Measurements from ENCODE around the gene AKR7A2.
"Not testable (repeated sequence)": the region's sequence is repeated elsewhere in the genome, so short reads cannot be mapped to it uniquely, and the experiment has no call there.

AKR7A2 gene

GRCh38 chr1:19258353-19258752, 53.6 kb downstream of the AKR7A2 start:
- Histone ChIP-seq H4K20me1 (ENCODE audit: control insufficient read depth, insufficient read depth, low read depth, low read length) (peaks cover 16% of the 10 kb centered on the region), H3K27me3 (ENCODE audit: control insufficient read depth, low read length) (no peaks in the 10 kb centered on the region), H3K9me2 (replicated peaks; ENCODE audit: control insufficient read depth, low read length) (no peaks in the 10 kb centered on the region), H3F3A (ENCODE audit: control insufficient read depth, insufficient read depth) (no peaks in the 10 kb centered on the region), H3K4me2 (ENCODE audit: low read length) (no peak overlapping the region), H3K36me3 (ENCODE audit: control insufficient read depth, low read length) (peaks cover 76% of the 10 kb centered on the region), H3K4me1 (ENCODE audit: control insufficient read depth, low read length) (peaks cover 6% of the 10 kb centered on the region), H3K27ac (ENCODE audit: low read depth, low read length) (no peak overlapping the region), H3K79me2 (ENCODE audit: control insufficient read depth, low read length) (peaks cover 32% of the 10 kb centered on the region), H3K9me3 (ENCODE audit: control insufficient read depth, insufficient read depth, low read length) (no peaks in the 10 kb centered on the region), H3K4me3 (ENCODE audit: low read length) (no peak overlapping the region)
- TF ChIP-seq, protein P1, sequence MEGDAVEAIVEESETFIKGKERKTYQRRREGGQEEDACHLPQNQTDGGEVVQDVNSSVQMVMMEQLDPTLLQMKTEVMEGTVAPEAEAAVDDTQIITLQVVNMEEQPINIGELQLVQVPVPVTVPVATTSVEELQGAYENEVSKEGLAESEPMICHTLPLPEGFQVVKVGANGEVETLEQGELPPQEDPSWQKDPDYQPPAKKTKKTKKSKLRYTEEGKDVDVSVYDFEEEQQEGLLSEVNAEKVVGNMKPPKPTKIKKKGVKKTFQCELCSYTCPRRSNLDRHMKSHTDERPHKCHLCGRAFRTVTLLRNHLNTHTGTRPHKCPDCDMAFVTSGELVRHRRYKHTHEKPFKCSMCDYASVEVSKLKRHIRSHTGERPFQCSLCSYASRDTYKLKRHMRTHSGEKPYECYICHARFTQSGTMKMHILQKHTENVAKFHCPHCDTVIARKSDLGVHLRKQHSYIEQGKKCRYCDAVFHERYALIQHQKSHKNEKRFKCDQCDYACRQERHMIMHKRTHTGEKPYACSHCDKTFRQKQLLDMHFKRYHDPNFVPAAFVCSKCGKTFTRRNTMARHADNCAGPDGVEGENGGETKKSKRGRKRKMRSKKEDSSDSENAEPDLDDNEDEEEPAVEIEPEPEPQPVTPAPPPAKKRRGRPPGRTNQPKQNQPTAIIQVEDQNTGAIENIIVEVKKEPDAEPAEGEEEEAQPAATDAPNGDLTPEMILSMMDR (IDR thresholded peaks at IDR 0.05; ENCODE audit: low read depth, low read length, poor library complexity, severe bottlenecking) = no peak
- no peak for TF ChIP-seq EZH2phosphoT487 (IDR thresholded peaks at IDR 0.05; ENCODE audit: borderline replicate concordance, low read length)

GRCh38 chr1:19257178-19257914, 54.6 kb downstream of the AKR7A2 start:
- Histone ChIP-seq H3F3A (ENCODE audit: control insufficient read depth, insufficient read depth) (no peaks in the 10 kb centered on the region), H3K27ac (ENCODE audit: low read depth, low read length) (no peak overlapping the region), H3K27me3 (ENCODE audit: control insufficient read depth, low read length) (no peaks in the 10 kb centered on the region), H3K36me3 (ENCODE audit: control insufficient read depth, low read length) (peaks cover 85% of the 10 kb centered on the region), H3K4me3 (ENCODE audit: low read length) (no peak overlapping the region), H3K9me2 (replicated peaks; ENCODE audit: control insufficient read depth, low read length) (no peaks in the 10 kb centered on the region), H3K4me1 (ENCODE audit: control insufficient read depth, low read length) (peaks cover 14% of the 10 kb centered on the region), H3K79me2 (ENCODE audit: control insufficient read depth, low read length) (peaks cover 42% of the 10 kb centered on the region), H3K9me3 (ENCODE audit: control insufficient read depth, insufficient read depth, low read length) (no peaks in the 10 kb centered on the region), H4K20me1 (ENCODE audit: control insufficient read depth, insufficient read depth, low read depth, low read length) (peaks cover 23% of the 10 kb centered on the region), H3K4me2 (ENCODE audit: low read length) (no peak overlapping the region)
- TF ChIP-seq, protein P1 (IDR thresholded peaks at IDR 0.05; ENCODE audit: low read depth, low read length, poor library complexity, severe bottlenecking) = no peak
- TF ChIP-seq EZH2phosphoT487 (IDR thresholded peaks at IDR 0.05; ENCODE audit: borderline replicate concordance, low read length) = no peak

DNA sequence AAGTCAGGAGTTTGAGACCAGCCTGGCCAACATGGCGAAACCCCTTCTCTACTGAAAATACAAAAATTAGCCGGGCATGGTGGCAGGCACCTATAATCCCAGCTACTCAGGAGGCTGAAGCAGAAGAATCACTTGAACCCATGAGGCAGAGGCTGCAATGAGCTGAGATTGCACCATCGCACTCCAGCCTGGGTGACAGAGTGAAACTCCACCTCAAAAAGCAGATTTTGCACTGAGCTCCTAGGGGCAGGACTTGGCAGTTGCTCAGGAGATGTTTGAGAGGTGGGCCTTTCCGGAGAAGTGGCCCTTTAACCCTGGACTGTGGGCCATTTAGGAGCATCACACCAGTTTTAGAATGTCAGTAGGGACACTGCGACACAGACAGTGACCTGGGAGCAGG, 55.6 kb downstream of the AKR7A2 start:
- H3K36me3 ChIP-seq (ENCODE audit: control insufficient read depth, low read length) = peaks cover 95% of the 10 kb centered on the region
- H4K20me1 ChIP-seq (ENCODE audit: control insufficient read depth, insufficient read depth, low read depth, low read length) = peaks cover 23% of the 10 kb centered on the region
- H3K79me2 ChIP-seq (ENCODE audit: control insufficient read depth, low read length) = peaks cover 53% of the 10 kb centered on the region
- H3K27me3 ChIP-seq (ENCODE audit: control insufficient read depth, low read length); H3K9me2 ChIP-seq (replicated peaks; ENCODE audit: control insufficient read depth, low read length); H3K4me2 ChIP-seq (ENCODE audit: low read length); H3K4me3 ChIP-seq (ENCODE audit: low read length); H3F3A ChIP-seq (ENCODE audit: control insufficient read depth, insufficient read depth); H3K9me3 ChIP-seq (ENCODE audit: control insufficient read depth, insufficient read depth, low read length); H3K27ac ChIP-seq (ENCODE audit: low read depth, low read length): not testable (repeated sequence)
- H3K4me1 ChIP-seq (ENCODE audit: control insufficient read depth, low read length) = peaks cover 14% of the 10 kb centered on the region

DNA sequence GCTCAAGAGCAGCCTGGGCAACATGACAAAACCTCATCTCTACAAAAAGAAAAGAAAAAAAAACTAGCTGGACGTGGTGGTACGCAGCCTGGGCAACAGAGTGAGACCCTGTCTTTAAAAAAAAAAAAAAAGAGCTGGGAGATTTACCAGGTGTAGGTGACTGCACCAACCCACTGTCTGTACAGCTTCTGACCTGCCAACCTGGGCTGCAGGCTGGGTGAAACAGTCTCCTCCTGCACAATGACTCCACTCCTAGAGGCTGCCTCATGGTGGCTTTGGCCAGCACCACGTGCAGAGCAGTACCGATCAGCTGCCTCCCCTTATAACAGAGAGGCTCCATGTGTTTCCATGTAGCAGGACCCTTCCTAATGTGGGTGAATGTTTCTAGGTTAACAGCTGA, 56.7 kb downstream of the AKR7A2 start:
- no peaks in the 10 kb centered on the region for H3K9me3 ChIP-seq (ENCODE audit: control insufficient read depth, insufficient read depth, low read length)
- H3K36me3 ChIP-seq (ENCODE audit: control insufficient read depth, low read length) = peaks cover 94% of the 10 kb centered on the region
- H3K27ac ChIP-seq (ENCODE audit: low read depth, low read length) = no peak overlapping the region
- H3K4me3 ChIP-seq (ENCODE audit: low read length) = no peak overlapping the region
- TF ChIP-seq, protein P1 (IDR thresholded peaks at IDR 0.05; ENCODE audit: low read depth, low read length, poor library complexity, severe bottlenecking) = no peak
- TF ChIP-seq EZH2phosphoT487 (IDR thresholded peaks at IDR 0.05; ENCODE audit: borderline replicate concordance, low read length) = no peak
- H3K9me2 ChIP-seq (replicated peaks; ENCODE audit: control insufficient read depth, low read length) = no peaks in the 10 kb centered on the region
- H4K20me1 ChIP-seq (ENCODE audit: control insufficient read depth, insufficient read depth, low read depth, low read length) = peaks cover 23% of the 10 kb centered on the region
- peaks cover 17% of the 10 kb centered on the region for H3K4me1 ChIP-seq (ENCODE audit: control insufficient read depth, low read length)
- H3F3A ChIP-seq (ENCODE audit: control insufficient read depth, insufficient read depth) = no peaks in the 10 kb centered on the region
- H3K4me2 ChIP-seq (ENCODE audit: low read length) = no peak overlapping the region
- no peaks in the 10 kb centered on the region for H3K27me3 ChIP-seq (ENCODE audit: control insufficient read depth, low read length)
- H3K79me2 ChIP-seq (ENCODE audit: control insufficient read depth, low read length) = peaks cover 63% of the 10 kb centered on the region

Data from DOHH2 (cell line).